DOHH2 (cell line): ENCODE measurements around the gene DSCAM.

Experiments used
- H3F3A ChIP-seq: fragments of 200-600 bp; sonication (generic), shearing (Covaris generic); 2 replicates; pipeline ENCODE4 v1.6.0; 2016; ENCODE audit warnings: antibody characterized with exemption, mild to moderate bottlenecking; ENCODE audit not compliant: control insufficient read depth, insufficient read depth
- H3K27ac ChIP-seq: fragments of 200-600 bp; sonication (generic); 2 replicates; pipeline ENCODE4 v1.5.1; 2014; ENCODE audit warnings: low read depth, mild to moderate bottlenecking, low read length, moderate library complexity
- H3K27me3 ChIP-seq: fragments of 200-600 bp; sonication (generic); 2 replicates; pipeline ENCODE4 v1.6.1; 2014; ENCODE audit warnings: mild to moderate bottlenecking, low read length, mixed read lengths; ENCODE audit not compliant: control insufficient read depth
- H3K36me3 ChIP-seq: fragments of 200-600 bp; sonication (generic); 2 replicates; pipeline ENCODE4 v1.6.1; 2014; ENCODE audit warnings: mild to moderate bottlenecking, low read length, moderate library complexity, mixed read lengths; ENCODE audit not compliant: control insufficient read depth
- H3K4me1 ChIP-seq: fragments of 200-600 bp; sonication (generic); 2 replicates; pipeline ENCODE4 v1.6.1; 2014; ENCODE audit warnings: mild to moderate bottlenecking, low read length, mixed read lengths; ENCODE audit not compliant: control insufficient read depth
- H3K4me2 ChIP-seq: fragments of 200-600 bp; sonication (generic); 2 replicates; pipeline ENCODE4 v1.6.0; 2014; ENCODE audit warnings: mild to moderate bottlenecking, low read length, moderate library complexity
- H3K4me3 ChIP-seq: fragments of 200-600 bp; sonication (generic); 2 replicates; pipeline ENCODE4 v1.5.1; 2014; ENCODE audit warnings: mild to moderate bottlenecking, low read length, mixed read lengths
- H3K79me2 ChIP-seq: fragments of 200-600 bp; sonication (generic); 2 replicates; pipeline ENCODE4 v1.6.1; 2014; ENCODE audit warnings: mild to moderate bottlenecking, low read length, mixed read lengths; ENCODE audit not compliant: control insufficient read depth
- H3K9me2 ChIP-seq: fragments of 200-600 bp; sonication (generic); replicated peaks from 2 replicates; pipeline ENCODE4 v1.6.1; 2014; ENCODE audit warnings: mild to moderate bottlenecking, low read length, mixed read lengths; ENCODE audit not compliant: control insufficient read depth
- H3K9me3 ChIP-seq: fragments of 200-600 bp; sonication (generic); 2 replicates; pipeline ENCODE4 v1.6.1; 2014; ENCODE audit warnings: antibody characterized with exemption, low read length, mixed read lengths; ENCODE audit not compliant: control insufficient read depth, insufficient read depth
- H4K20me1 ChIP-seq: fragments of 200-600 bp; sonication (generic); 2 replicates; pipeline ENCODE4 v1.6.0; 2014; ENCODE audit warnings: low read depth, mild to moderate bottlenecking, antibody characterized with exemption, low read length, moderate library complexity; ENCODE audit not compliant: control insufficient read depth, insufficient read depth
- CTCF ChIP-seq: fragments of 200-600 bp; sonication (generic); IDR thresholded peaks from one replicate; pipeline ENCODE4 v1.5.1; 2014; ENCODE audit warnings: antibody characterized with exemption, mild to moderate bottlenecking, low read depth, low read length; ENCODE audit not compliant: poor library complexity, severe bottlenecking
- EZH2phosphoT487 ChIP-seq: fragments of 200-600 bp; sonication (generic); IDR thresholded peaks from 2 replicates; pipeline ENCODE4 v1.6.1; 2017; ENCODE audit warnings: borderline replicate concordance, mild to moderate bottlenecking, antibody characterized with exemption, low read length, moderate library complexity, mixed read lengths

DSCAM gene

GRCh38 chr21:40164905-40165772, 681.8 kb downstream of the DSCAM start:
- H3K27ac ChIP-seq = no peak overlapping the region
- no peaks in the 10 kb centered on the region for H3K79me2 ChIP-seq
- no peaks in the 10 kb centered on the region for H3K9me2 ChIP-seq
- no peaks in the 10 kb centered on the region; the same call in 1 of the 2 replicates for H3K9me3 ChIP-seq
- H3K4me2 ChIP-seq = no peak overlapping the region
- no peaks in the 10 kb centered on the region for H3K36me3 ChIP-seq
- no peaks in the 10 kb centered on the region for H3F3A ChIP-seq
- H3K27me3 ChIP-seq = no peaks in the 10 kb centered on the region
- no peaks in the 10 kb centered on the region for H4K20me1 ChIP-seq
- H3K4me1 ChIP-seq = no peaks in the 10 kb centered on the region
- H3K4me3 ChIP-seq = no peak overlapping the region
- TF ChIP-seq EZH2phosphoT487 (no peak), CTCF (no peak)

GRCh38 chr21:40162075-40162474, 684.9 kb downstream of the DSCAM start:
- no peak overlapping the region for H3K4me3 ChIP-seq
- TF ChIP-seq CTCF = no peak
- no peak for TF ChIP-seq EZH2phosphoT487
- no peaks in the 10 kb centered on the region for H3F3A ChIP-seq
- H3K27me3 ChIP-seq = no peaks in the 10 kb centered on the region
- no peak overlapping the region for H3K4me2 ChIP-seq
- H3K9me3 ChIP-seq = no peaks in the 10 kb centered on the region
- no peaks in the 10 kb centered on the region for H3K4me1 ChIP-seq
- no peaks in the 10 kb centered on the region for H3K9me2 ChIP-seq
- H4K20me1 ChIP-seq = no peaks in the 10 kb centered on the region
- no peaks in the 10 kb centered on the region for H3K79me2 ChIP-seq
- H3K36me3 ChIP-seq = no peaks in the 10 kb centered on the region
- H3K27ac ChIP-seq = no peak overlapping the region

- Histone ChIP-seq H3K9me3 (no peaks in the 10 kb centered on the region), H3K4me2 (no peak overlapping the region), H3K79me2 (no peaks in the 10 kb centered on the region), H4K20me1 (no peaks in the 10 kb centered on the region), H3K27me3 (no peaks in the 10 kb centered on the region), H3K9me2 (no peaks in the 10 kb centered on the region), H3K4me3 (no peak overlapping the region), H3K27ac (no peak overlapping the region), H3K4me1 (no peaks in the 10 kb centered on the region), H3K36me3 (no peaks in the 10 kb centered on the region), H3F3A (no peaks in the 10 kb centered on the region)
- no peak for TF ChIP-seq EZH2phosphoT487
Measured at GRCh38 chr21:40160911-40161310, 686.0 kb downstream of the DSCAM start.

- Histone ChIP-seq H3K4me3 (no peak overlapping the region), H3F3A (no peaks in the 10 kb centered on the region), H3K9me3 (no peaks in the 10 kb centered on the region), H4K20me1 (no peaks in the 10 kb centered on the region), H3K4me1 (no peaks in the 10 kb centered on the region), H3K9me2 (no peaks in the 10 kb centered on the region), H3K36me3 (no peaks in the 10 kb centered on the region), H3K27ac (no peak overlapping the region), H3K4me2 (no peak overlapping the region), H3K27me3 (no peaks in the 10 kb centered on the region), H3K79me2 (no peaks in the 10 kb centered on the region)
- TF ChIP-seq CTCF (no peak), EZH2phosphoT487 (no peak)
Measured at GRCh38 chr21:40158366-40158765, 688.6 kb downstream of the DSCAM start.
